Endothelial cell of umbilical vein (primary cell): ENCODE results near the gene CD93. TPM values are rescaled to one million over a fixed set of nuclear protein-coding genes. Genes with fewer than 3 reads are reported as not detected.

Experiments used
- BruUV-seq: library from RNA; stranded (reverse); fragments of 400-500 nt; replicated peaks from 2 replicates; lab custom pipeline; 2021; lab: Mats Ljungman, UMichigan
- CTCF ChIA-PET: fragments of 300-600, 350-600 bp; sonication (Branson Sonifier 250); formaldehyde crosslinking; loops from one replicate; lab custom pipeline; 2021; ENCODE audit warnings: antibody characterized with exemption, inconsistent platforms; lab: Charles Lee
- POLR2A ChIA-PET: fragments of 300-600, 350-600 bp; sonication (Branson Sonifier 250); formaldehyde crosslinking; loops from one replicate; lab custom pipeline; 2021; ENCODE audit warnings: antibody characterized with exemption, inconsistent platforms; lab: Charles Lee
- DNase-seq: peaks from one replicate; pipeline ENCODE4 v3.0.0-alpha.2; 2011; ENCODE audit warnings: low read depth, low spot score
- FAIRE-seq: peaks from 2 replicates; lab custom pipeline; 2011; peaks lifted over from hg19 to GRCh38; lab: Jason Lieb, UNC
- H2AFZ ChIP-seq: 2 replicates; pipeline ENCODE4 v1.6.0; 2012; ENCODE audit warnings: low read depth, low read length, control low read depth, inconsistent platforms
- H3K27ac ChIP-seq: 2 replicates; pipeline ENCODE4 v1.5.1; 2011; ENCODE audit warnings: low read depth, mild to moderate bottlenecking, control low read depth, low read length, moderate library complexity; ENCODE audit not compliant: insufficient read depth
- H3K27me3 ChIP-seq, 2 experiments: 2 replicates each; pipeline versions ENCODE4 v1.6.0 to v1.6.1; 2011; ENCODE audit warnings: low read length in 2 of 2, mixed read lengths in 1 of 2; ENCODE audit not compliant: control insufficient read depth in 2 of 2, insufficient read depth in 2 of 2
- H3K36me3 ChIP-seq, 2 experiments: 2 replicates in 1 of 2; 3 replicates in 1 of 2; pipeline ENCODE4 v1.5.1; 2011; ENCODE audit warnings: low read length in 2 of 2, mild to moderate bottlenecking in 1 of 2, moderate library complexity in 1 of 2; ENCODE audit not compliant: control insufficient read depth in 2 of 2, insufficient read depth in 2 of 2; ENCODE audit errors: extremely low read depth in 1 of 2
- H3K4me1 ChIP-seq: 3 replicates; pipeline ENCODE4 v1.5.1; 2011; ENCODE audit warnings: mild to moderate bottlenecking, low read length; ENCODE audit not compliant: control insufficient read depth, insufficient read depth; ENCODE audit errors: extremely low read depth
- H3K4me2 ChIP-seq: 2 replicates; pipeline ENCODE4 v1.6.1; 2011; ENCODE audit warnings: low read length, control low read depth, mixed read lengths; ENCODE audit not compliant: insufficient read depth
- H3K4me3 ChIP-seq, 3 experiments: fragments of 200-600 bp in 1 of 3; sonication (generic), shearing (Covaris generic) in 1 of 3; replicated peaks in 1 of 3; 2 replicates each; pipeline ENCODE4 v1.5.1; 2011 to 2016; ENCODE audit warnings: control low read depth in 3 of 3, low read length in 3 of 3, mild to moderate bottlenecking in 2 of 3, inconsistent platforms in 1 of 3, low read depth in 1 of 3, moderate library complexity in 1 of 3; ENCODE audit not compliant: insufficient read depth in 1 of 3
- H3K79me2 ChIP-seq: 2 replicates; pipeline ENCODE4 v1.6.0; 2012; ENCODE audit warnings: low read length, inconsistent platforms; ENCODE audit not compliant: control insufficient read depth, insufficient read depth
- H3K9ac ChIP-seq: replicated peaks from 2 replicates; pipeline ENCODE3; 2011; ENCODE audit warnings: low read length, control low read depth; ENCODE audit not compliant: insufficient read depth; ENCODE audit errors: extremely low read depth
- H3K9me1 ChIP-seq: replicated peaks from 3 replicates; pipeline ENCODE4 v1.6.0; 2011; ENCODE audit warnings: mild to moderate bottlenecking, low read length; ENCODE audit not compliant: control insufficient read depth, insufficient read depth; ENCODE audit errors: extremely low read depth
- H3K9me3 ChIP-seq: replicated peaks from 2 replicates; pipeline ENCODE4 v1.5.1; 2012; ENCODE audit warnings: low read length, inconsistent platforms; ENCODE audit not compliant: control insufficient read depth, insufficient read depth
- H4K20me1 ChIP-seq: replicated peaks from 2 replicates; pipeline ENCODE3; 2011; ENCODE audit warnings: mild to moderate bottlenecking, low read length; ENCODE audit not compliant: control insufficient read depth, insufficient read depth; ENCODE audit errors: extremely low read depth
- CTCF ChIP-seq, 2 donors: IDR thresholded peaks; 1 replicate in 1 of 2; 2 replicates in 1 of 2; pipeline ENCODE4 v1.5.1; 2011; ENCODE audit warnings: low read length in 2 of 2, mild to moderate bottlenecking in 2 of 2, moderate library complexity in 2 of 2, control low read depth in 1 of 2, inconsistent platforms in 1 of 2, low read depth in 1 of 2; ENCODE audit not compliant: insufficient read depth in 1 of 2; ENCODE audit errors: extremely low read depth in 1 of 2
- EZH2 ChIP-seq: IDR thresholded peaks from 2 replicates; pipeline ENCODE4 v1.6.1; 2012; ENCODE audit warnings: borderline replicate concordance, low read depth, mild to moderate bottlenecking, moderate library complexity, low read length, inconsistent platforms; ENCODE audit not compliant: severe bottlenecking
- FOS ChIP-seq: IDR thresholded peaks from 2 replicates; pipeline ENCODE4 v1.6.1; 2011; ENCODE audit warnings: mild to moderate bottlenecking, low read length, moderate library complexity, borderline replicate concordance; ENCODE audit not compliant: insufficient read depth
- GATA2 ChIP-seq: IDR thresholded peaks from 2 replicates; pipeline ENCODE4 v1.7.0; 2011; ENCODE audit warnings: low read depth, mild to moderate bottlenecking, moderate library complexity, mixed read lengths, low read length; ENCODE audit not compliant: insufficient read length, insufficient read depth
- JUN ChIP-seq: IDR thresholded peaks from 2 replicates; pipeline ENCODE4 v1.6.1; 2011; ENCODE audit warnings: borderline replicate concordance, low read depth; ENCODE audit not compliant: insufficient read length, insufficient read depth
- MAX ChIP-seq: IDR thresholded peaks from 2 replicates; pipeline ENCODE4 v1.6.1; 2011; ENCODE audit not compliant: insufficient read depth, insufficient read length
- POLR2A ChIP-seq: IDR thresholded peaks from 2 replicates; pipeline ENCODE4 v1.6.1; 2012; ENCODE audit warnings: low read depth, mild to moderate bottlenecking, control low read depth, low read length
- POLR2AphosphoS5 ChIP-seq: IDR thresholded peaks from 2 replicates; pipeline ENCODE4 v1.6.1; 2012; ENCODE audit warnings: low read depth, mild to moderate bottlenecking, control low read depth, low read length, moderate library complexity; ENCODE audit not compliant: insufficient read depth
- dilution Hi-C: fragments of 300-500 bp; cut with MboI; formaldehyde crosslinking; loops from one replicate; pipeline ENCODE4 v1.15.0; 2019; ENCODE audit warnings: low sequenced_read_pairs; ENCODE audit not compliant: extremely low pct_ligation_motif_present
- intact Hi-C: fragments of 100-400 bp; cut with micrococcal nuclease; formaldehyde crosslinking; loops from one replicate; pipeline ENCODE4 v1.10.0; 2022
- polyA plus RNA-seq, 4 experiments: library from polyadenylated mRNA; depleted of rRNA in 3 of 4; stranded (reverse) in 3 of 4; unstranded in 1 of 4; fragments of >200 nt; gene quantifications; 2 replicates each; pipeline versions ENCODE4 v1.2.1 to v1.2.3, GENCODE V29; 2011 to 2012; ENCODE audit warnings: missing spikeins in 1 of 4
- total RNA-seq: library from RNA; stranded (reverse); gene quantifications from 2 replicates; pipeline ENCODE4 v1.2.3, GENCODE V29; 2021

CD93 gene
- total and polyA plus RNA-seq, 2 donors (not counting 3 experiments of a cell fraction or from before 2014, with no cell fraction given), result 180 to 413 TPM

- dilution Hi-C loops (no loop called here), intact Hi-C loops (no loop called here)
- H2AFZ ChIP-seq, result no peak overlapping the region
- H3K4me3 ChIP-seq, result no peak overlapping the region
- H3K4me1 ChIP-seq, result peaks cover 16% of the 10 kb centered on the region
- FAIRE-seq (no peak), DNase-seq (no peak)
- no peaks in the 10 kb centered on the region for H3K79me2 ChIP-seq
- CTCF ChIA-PET, result interaction anchor here (1.2 kb wide), 1 partner anchor 11 kb away, joined by 4 read pairs; no protein-coding TSS in a partner anchor
- H3K9me3 ChIP-seq, result no peaks in the 10 kb centered on the region
- no peak overlapping the region for H3K9ac ChIP-seq
- POLR2A ChIA-PET, result no interaction called here
- no TSS peak for BruUV-seq
- H3K36me3 ChIP-seq, result no peaks in the 10 kb centered on the region
- H3K9me1 ChIP-seq, result no peaks in the 10 kb centered on the region
- no peak overlapping the region for H3K27ac ChIP-seq
- TF ChIP-seq JUN (no peak), POLR2AphosphoS5 (no peak), MAX (no peak), CTCF (IDR thresholded peaks at IDR 0.05; ENCODE audit: extremely low read depth in 1 of 2, insufficient read depth in 1 of 2, low read depth in 1 of 2, low read length in 2 of 2) (no peak), FOS (no peak), GATA2 (no peak), EZH2 (no peak), POLR2A (no peak)
- H4K20me1 ChIP-seq, result no peaks in the 10 kb centered on the region
- H3K27me3 ChIP-seq, result no peaks in the 10 kb centered on the region
- H3K4me2 ChIP-seq, result no peak overlapping the region
These were observed 41.6 kb upstream of the CD93 start for GRCh38 chr20:23127506-23128279.
